NCI-H2081 (cell line): Measurements from ENCODE around the gene TEX22.

Experiments used
- DNase-seq, 2 experiments: peaks; one replicate each; lab custom pipeline; 2025; lab: John Stamatoyannopoulos, UW

Gene TEX22

GRCh38 chr14:105439710-105440553, 41.6 kb downstream of the TEX22 start:
- DNase-seq = peak; percentile 27 to 70

DNA sequence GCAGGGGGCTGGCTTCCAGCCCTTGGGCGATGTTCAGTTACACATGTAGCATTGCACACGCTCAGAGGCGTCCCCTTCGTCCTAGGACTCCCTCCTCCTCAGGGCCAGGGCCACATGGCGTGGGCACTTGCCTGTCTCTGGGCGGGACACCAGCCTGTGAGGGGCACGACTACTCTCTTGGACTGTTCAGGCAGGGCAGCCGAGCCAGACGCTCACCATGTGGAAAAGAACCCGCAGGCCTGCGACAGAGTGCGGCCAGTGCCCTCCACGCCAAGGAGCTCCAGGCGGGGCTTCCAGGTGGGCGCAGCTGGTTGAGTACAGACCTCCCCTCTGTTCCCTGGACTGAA, 42.2 kb downstream of the TEX22 start:
- DNase-seq = no peak

DNA sequence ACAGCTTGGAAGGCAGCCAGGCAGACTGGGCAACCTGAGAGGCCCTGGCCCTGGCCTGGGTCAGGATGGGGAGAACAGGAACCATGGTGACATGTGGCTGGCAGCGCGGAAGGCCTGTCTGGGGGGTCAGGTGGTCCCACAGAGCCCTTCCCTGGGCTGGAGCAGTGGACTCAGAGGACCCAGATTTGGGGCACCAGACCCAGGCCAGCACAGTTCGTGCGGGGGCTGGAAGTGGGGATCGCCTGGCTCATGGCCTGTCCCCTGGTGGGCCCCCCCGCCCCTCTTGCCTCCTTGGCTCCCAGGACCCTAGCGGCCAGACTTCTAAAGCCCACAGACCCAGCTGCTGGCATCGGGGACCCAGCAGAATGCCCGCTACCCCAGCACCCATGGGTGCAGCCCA, 42.7 kb downstream of the TEX22 start:
- no peak for DNase-seq

DNA sequence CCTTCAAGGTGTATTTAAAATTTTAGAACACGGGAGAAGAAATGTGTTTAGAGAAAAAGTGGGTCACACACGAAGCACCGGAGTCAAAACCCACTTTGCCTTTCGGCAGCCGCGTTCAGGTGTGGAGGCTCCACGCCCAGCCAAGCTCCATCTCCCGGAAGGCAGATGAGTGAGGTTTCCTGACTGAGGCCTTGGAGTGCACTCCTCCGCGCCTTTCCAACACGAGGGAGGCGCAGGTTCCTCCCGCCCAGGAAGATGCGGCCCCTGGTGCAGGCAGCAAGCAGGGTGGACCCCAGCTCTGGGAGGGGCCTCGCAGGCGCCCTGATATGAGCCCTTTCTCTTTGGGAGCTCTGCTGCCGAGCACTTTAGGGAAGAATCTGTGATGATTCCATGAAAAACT, 43.8 kb downstream of the TEX22 start:
- no peak for DNase-seq

DNA sequence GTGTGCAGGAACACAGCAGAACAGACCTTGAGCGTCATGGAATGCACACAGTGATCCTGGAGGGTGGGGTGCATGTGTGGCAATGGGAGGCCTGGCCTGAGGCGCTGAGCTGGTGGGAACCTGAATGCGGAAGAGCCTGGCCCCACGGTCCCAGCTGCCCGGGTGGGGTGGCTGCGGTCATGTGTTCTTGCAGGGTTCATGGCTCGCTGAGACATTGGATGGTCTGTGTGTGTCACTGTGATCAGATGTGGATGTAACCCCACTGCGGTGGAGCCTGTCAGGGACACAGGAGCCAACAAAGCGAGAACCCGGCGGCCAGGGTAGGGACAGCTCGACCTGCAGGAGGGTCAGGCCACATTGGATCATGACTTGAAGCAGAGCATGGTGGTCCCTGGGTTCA, 44.5 kb downstream of the TEX22 start:
- no peak for DNase-seq

- DNase-seq = no peak
These were observed 46.5 kb downstream of the TEX22 start for GRCh38 chr14:105444859-105445258.

DNA sequence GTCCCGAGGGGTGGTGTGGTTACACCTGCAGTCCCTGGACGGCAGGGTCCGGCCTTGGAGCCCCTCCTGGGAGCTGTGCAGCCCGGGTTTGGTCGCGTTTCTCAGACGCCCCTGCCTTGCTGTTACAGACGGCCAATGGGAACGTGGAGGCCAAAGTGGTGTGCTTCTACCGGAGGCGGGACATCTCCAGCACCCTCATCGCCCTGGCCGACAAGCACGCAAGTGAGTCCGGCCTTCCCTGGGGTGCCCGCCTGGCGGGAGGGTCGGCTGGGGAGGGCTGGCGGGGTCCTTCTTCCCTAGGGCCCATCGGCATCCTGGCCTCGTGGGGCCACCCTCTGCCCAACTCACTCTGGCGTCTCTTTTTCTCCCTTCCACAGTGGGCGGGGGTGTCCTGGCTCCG, 47.0 kb downstream of the TEX22 start:
- DNase-seq = no peak

GRCh38 chr14:105445901-105446845, 47.8 kb downstream of the TEX22 start:
- DNase-seq = no peak

DNA sequence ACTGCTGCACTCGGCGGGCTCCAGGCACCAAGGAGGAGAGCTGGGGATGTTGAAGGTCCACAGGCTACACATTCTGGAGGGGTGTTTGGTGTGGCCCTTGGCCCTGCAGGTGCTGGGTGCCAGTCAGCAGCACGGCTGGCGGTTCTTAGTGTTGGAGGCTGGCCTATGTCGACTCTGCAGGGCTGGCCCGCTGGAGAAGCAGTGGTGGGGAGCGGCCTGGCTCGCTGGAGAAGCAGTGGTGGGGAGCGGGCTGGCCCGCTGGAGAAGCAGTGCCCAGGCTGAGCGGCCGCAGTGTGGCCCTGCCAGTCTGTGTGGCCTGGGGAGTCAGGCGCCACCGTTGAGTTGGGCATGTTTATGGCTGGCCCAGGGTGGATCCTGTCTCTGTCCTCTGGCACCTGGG, 48.6 kb downstream of the TEX22 start:
- no peak for DNase-seq

GRCh38 chr14:105447651-105448640, 49.6 kb downstream of the TEX22 start:
- no peak for DNase-seq

- peak; percentile 9 to 19 for DNase-seq
These were observed 50.4 kb downstream of the TEX22 start for GRCh38 chr14:105448706-105449111.

GRCh38 chr14:105449276-105450122, 51.2 kb downstream of the TEX22 start:
- no peak for DNase-seq

GRCh38 chr14:105450123-105450505, 51.8 kb downstream of the TEX22 start:
- DNase-seq = no peak

DNA sequence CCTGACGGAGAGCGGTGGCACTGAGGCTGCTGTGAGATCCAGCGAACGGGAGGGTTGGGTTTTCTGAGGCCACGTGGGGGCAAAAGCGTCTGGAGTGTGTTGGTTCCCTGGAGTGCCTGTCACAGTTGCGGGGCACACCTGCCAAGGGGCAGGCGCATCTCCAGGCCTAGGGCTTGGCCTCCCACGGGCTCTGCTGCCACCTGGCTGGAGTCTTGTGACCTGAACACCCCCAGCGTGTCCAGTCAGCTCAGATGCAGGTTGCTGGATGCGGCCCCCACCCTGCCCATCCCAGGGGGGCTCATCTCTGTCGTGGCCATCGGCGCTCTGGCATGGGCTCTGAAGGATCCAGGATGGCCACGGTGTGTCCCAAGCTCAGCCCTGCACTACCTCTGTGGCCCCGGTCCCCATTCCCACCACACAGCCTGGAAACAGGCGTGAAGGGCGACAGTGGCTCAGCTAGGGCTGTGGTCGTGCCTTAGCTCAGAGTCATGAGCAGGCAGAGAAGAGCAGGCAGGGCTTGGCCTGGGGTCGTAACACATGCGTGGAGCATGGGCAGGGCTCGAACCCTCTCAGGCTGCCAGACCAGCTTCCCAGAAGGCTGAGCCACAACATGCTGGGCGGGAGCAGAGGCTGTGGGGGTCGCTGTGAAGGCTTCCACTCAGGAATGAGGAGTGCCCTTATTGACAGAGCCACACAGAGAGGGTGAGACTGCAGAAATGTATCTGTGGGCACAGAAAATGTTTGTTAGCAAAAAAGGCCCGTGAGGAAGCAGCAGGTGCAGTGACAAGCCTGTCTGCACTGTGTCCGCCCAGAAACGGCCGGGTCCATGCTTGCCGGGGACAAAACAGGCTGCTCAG, 52.8 kb downstream of the TEX22 start:
- no peak for DNase-seq

GRCh38 chr14:105452963-105453362, 54.6 kb downstream of the TEX22 start:
- DNase-seq = no peak

DNA sequence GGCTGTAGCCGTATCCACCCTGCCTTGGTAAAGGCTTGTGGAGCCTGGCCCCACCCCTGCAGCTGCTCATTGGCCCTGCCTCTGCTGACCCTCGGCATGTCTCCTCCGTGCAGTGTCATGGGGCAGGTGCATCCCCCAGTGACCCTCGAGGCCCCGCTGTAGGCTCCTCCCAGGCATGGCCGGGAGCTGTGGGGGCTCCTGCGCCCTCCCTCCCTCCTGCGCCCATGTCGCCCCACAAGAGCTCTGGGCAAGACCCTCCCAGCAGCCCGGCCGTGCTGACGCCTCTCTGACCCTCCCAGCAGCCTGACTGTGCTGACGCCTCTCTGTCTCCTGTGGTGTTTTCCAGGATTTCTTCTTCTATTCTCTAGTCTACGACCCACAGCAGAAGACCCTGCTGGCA, 55.5 kb downstream of the TEX22 start:
- no peak for DNase-seq

DNA sequence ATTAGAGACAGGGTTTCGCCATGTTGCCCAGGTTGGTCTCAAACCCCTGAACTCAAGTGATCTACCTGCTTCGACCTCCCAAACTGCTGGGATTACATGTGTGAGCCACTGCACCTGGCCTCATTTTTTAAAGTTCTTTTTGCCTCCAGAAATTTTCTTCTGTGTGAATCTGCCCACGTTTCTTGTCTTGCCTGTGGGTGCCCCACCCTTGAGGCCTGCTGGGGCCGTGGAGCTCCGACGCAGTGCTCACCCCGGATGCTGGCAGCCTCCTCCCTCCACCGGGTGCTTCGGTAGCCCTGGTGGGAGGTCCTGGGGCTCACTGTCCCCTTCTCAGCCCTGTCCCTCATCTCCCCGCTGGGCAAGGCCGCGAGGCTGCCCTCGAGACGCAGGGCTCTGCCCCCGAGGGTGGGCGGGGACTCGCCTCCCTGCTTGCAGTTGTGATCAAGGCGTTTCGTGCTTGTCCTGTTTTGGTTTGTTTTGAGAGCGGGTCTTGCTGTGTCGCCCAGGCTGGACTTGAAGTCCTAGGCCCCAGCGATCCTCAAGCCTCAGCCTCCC, 56.8 kb downstream of the TEX22 start:
- no peak for DNase-seq

DNA sequence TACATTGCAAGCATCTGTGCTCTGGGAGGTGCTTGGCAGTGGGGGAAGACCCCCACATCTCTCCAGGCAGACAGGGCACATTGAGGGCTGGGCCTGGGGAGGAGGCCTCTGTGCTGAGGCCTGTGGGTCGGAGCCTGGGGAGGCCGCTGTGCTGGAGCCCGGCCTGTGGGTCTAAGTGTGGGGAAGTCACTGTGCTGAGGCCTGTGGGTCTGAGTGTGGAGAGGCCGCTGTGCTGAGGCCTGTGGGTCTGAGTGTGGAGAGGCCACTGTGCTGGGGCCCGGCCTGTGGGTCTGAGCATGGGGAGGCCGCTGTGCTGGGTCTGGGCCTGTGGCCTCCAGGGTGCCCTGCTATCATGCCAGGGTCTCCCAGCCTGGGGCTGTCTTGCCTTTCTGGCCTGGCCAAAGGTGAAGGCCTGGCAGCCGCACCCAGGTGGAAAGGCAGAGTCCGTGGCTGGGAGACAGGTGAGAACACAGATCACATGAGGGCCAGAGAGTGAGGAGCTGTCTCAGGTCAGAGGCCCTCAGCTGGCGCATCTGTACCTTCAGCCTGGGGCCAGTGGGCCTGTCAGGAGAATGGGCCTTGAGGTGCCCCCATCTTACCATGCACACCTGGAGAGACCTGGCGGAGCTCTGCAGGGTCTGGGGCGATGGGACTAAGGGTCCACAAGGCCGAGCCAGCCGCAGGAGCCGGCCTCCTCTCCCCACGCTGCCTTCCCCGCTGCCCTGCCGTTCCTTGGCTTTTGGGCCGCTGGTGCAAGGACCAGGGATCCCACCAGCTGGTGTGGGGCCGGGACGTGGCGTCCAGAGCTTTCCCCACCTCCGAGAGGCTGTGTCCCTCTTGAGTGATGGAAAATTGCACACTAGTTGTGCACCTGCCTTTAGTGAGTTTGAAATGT, 57.7 kb downstream of the TEX22 start:
- no peak for DNase-seq
